ENCODE data around the gene CPM. TPM values are rescaled to one million over a fixed set of nuclear protein-coding genes. Genes with fewer than 3 reads are reported as not detected.

The CPM gene
- total RNA-seq, 1 experiment from 2014 or later, result 0.96 TPM

DNA sequence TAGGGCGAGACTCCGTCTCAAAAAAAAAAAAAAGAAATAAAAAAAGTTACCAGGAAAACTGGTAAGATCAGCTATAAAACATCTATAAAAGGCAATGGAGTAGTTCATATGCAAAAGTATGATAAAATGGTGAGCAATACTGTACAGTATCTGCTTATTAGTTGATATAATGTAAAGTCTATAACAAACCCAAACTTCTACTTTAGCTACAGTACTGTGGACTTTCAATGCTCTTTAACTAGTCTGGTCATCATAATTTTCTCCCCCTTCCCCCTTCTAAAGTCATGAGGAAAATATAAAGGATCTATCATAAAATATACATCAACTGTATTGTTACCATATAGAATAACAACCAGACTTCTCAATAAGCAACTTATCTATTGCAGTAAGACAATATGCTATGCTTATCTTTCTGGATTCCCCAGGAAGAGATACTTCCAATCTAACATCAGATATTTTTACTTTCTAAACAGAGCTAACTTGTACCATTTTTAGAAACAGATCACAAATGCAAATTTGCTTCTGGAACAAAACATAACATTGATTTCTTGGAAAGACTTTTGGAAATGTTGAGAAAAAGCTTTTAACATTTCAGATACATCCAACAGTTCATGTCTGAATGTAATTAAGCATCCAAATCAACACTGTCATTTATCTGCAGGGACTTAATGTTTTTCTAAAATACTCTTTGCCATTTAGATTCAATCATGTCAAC, 81.2 kb downstream of the CPM start:
- no peak for ATAC-seq
- CTCF ChIA-PET, result no interaction called here
- TF ChIP-seq, protein P1, sequence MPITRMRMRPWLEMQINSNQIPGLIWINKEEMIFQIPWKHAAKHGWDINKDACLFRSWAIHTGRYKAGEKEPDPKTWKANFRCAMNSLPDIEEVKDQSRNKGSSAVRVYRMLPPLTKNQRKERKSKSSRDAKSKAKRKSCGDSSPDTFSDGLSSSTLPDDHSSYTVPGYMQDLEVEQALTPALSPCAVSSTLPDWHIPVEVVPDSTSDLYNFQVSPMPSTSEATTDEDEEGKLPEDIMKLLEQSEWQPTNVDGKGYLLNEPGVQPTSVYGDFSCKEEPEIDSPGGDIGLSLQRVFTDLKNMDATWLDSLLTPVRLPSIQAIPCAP (CRISPR knock-in tag; IDR thresholded peaks at IDR 0.05), result no peak
- Mint-ChIP-seq H3K36me3 (no peaks in the 10 kb centered on the region), H3K27me3 (ENCODE audit: low read depth) (no peaks in the 10 kb centered on the region), H3K4me1 (no peaks in the 10 kb centered on the region), H3K9me3 (no peaks in the 10 kb centered on the region), H3K27ac (no peak overlapping the region), H3K4me3 (no peak overlapping the region)
- DNase-seq (ENCODE audit: low spot score), result no peak
- POLR2A ChIA-PET, result no interaction called here

DNA sequence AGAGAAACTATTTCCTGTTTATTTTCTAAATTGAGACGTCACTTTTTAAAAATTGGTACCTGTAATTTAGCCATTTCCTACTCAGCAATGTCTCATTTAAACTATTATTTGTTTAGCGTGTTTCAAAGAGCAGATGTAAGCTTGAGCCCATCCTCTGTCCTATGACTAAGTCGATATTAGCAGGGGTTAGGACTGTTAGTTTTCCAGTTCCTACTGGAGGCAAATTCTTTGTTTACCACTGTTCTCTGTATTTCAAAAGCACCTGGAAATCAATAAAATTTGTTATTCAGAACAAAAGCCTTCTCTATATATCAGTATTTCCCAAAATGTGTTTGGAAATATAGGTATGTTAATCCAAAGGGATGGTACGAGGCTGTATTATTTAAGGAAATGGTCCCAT, 82.6 kb downstream of the CPM start:
- DNase-seq (ENCODE audit: low spot score) (no peak), ATAC-seq (no peak)
- Mint-ChIP-seq H3K27me3 (ENCODE audit: low read depth) (no peaks in the 10 kb centered on the region), H3K4me1 (no peaks in the 10 kb centered on the region), H3K36me3 (no peaks in the 10 kb centered on the region), H3K27ac (no peak overlapping the region), H3K9me3 (no peaks in the 10 kb centered on the region), H3K4me3 (no peak overlapping the region)
- CTCF ChIA-PET, result interaction anchor here (0.7 kb wide), 1 partner anchor 220 kb away, joined by 6 read pairs; no protein-coding TSS in a partner anchor
- POLR2A ChIA-PET, result no interaction called here
- TF ChIP-seq ZNF317 (CRISPR knock-in tag; IDR thresholded peaks at IDR 0.05; ENCODE audit: borderline replicate concordance, low read depth), result no peak
- no peak for TF ChIP-seq MXD4 (CRISPR knock-in tag; IDR thresholded peaks at IDR 0.05; ENCODE audit: borderline replicate concordance)
- TF ChIP-seq, protein P2, sequence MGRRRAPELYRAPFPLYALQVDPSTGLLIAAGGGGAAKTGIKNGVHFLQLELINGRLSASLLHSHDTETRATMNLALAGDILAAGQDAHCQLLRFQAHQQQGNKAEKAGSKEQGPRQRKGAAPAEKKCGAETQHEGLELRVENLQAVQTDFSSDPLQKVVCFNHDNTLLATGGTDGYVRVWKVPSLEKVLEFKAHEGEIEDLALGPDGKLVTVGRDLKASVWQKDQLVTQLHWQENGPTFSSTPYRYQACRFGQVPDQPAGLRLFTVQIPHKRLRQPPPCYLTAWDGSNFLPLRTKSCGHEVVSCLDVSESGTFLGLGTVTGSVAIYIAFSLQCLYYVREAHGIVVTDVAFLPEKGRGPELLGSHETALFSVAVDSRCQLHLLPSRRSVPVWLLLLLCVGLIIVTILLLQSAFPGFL (CRISPR knock-in tag; IDR thresholded peaks at IDR 0.05; ENCODE audit: borderline replicate concordance), result no peak
- TF ChIP-seq, protein P3, sequence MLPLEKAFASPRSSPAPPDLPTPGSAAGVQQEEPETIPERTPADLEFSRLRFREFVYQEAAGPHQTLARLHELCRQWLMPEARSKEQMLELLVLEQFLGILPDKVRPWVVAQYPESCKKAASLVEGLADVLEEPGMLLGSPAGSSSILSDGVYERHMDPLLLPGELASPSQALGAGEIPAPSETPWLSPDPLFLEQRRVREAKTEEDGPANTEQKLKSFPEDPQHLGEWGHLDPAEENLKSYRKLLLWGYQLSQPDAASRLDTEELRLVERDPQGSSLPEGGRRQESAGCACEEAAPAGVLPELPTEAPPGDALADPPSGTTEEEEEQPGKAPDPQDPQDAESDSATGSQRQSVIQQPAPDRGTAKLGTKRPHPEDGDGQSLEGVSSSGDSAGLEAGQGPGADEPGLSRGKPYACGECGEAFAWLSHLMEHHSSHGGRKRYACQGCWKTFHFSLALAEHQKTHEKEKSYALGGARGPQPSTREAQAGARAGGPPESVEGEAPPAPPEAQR (CRISPR knock-in tag; IDR thresholded peaks at IDR 0.05), result no peak
- TF ChIP-seq CBFB (CRISPR knock-in tag; IDR thresholded peaks at IDR 0.05; ENCODE audit: low read depth), result no peak
- TF ChIP-seq, protein P4, sequence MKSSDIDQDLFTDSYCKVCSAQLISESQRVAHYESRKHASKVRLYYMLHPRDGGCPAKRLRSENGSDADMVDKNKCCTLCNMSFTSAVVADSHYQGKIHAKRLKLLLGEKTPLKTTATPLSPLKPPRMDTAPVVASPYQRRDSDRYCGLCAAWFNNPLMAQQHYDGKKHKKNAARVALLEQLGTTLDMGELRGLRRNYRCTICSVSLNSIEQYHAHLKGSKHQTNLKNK (CRISPR knock-in tag; IDR thresholded peaks at IDR 0.05), result no peak
- no peak for TF ChIP-seq ZNF138 (CRISPR knock-in tag; conservative IDR thresholded peaks at IDR 0.05)
- TF ChIP-seq, protein P5, sequence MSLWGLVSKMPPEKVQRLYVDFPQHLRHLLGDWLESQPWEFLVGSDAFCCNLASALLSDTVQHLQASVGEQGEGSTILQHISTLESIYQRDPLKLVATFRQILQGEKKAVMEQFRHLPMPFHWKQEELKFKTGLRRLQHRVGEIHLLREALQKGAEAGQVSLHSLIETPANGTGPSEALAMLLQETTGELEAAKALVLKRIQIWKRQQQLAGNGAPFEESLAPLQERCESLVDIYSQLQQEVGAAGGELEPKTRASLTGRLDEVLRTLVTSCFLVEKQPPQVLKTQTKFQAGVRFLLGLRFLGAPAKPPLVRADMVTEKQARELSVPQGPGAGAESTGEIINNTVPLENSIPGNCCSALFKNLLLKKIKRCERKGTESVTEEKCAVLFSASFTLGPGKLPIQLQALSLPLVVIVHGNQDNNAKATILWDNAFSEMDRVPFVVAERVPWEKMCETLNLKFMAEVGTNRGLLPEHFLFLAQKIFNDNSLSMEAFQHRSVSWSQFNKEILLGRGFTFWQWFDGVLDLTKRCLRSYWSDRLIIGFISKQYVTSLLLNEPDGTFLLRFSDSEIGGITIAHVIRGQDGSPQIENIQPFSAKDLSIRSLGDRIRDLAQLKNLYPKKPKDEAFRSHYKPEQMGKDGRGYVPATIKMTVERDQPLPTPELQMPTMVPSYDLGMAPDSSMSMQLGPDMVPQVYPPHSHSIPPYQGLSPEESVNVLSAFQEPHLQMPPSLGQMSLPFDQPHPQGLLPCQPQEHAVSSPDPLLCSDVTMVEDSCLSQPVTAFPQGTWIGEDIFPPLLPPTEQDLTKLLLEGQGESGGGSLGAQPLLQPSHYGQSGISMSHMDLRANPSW (CRISPR knock-in tag; conservative IDR thresholded peaks at IDR 0.05; ENCODE audit: low read depth), result no peak
- no peak for TF ChIP-seq RORB (CRISPR knock-in tag; IDR thresholded peaks at IDR 0.05)
- no peak for TF ChIP-seq EMX1 (CRISPR knock-in tag; IDR thresholded peaks at IDR 0.05)
- TF ChIP-seq, protein P6, sequence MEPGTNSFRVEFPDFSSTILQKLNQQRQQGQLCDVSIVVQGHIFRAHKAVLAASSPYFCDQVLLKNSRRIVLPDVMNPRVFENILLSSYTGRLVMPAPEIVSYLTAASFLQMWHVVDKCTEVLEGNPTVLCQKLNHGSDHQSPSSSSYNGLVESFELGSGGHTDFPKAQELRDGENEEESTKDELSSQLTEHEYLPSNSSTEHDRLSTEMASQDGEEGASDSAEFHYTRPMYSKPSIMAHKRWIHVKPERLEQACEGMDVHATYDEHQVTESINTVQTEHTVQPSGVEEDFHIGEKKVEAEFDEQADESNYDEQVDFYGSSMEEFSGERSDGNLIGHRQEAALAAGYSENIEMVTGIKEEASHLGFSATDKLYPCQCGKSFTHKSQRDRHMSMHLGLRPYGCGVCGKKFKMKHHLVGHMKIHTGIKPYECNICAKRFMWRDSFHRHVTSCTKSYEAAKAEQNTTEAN (CRISPR knock-in tag; IDR thresholded peaks at IDR 0.05), result no peak
- TF ChIP-seq, protein P7, sequence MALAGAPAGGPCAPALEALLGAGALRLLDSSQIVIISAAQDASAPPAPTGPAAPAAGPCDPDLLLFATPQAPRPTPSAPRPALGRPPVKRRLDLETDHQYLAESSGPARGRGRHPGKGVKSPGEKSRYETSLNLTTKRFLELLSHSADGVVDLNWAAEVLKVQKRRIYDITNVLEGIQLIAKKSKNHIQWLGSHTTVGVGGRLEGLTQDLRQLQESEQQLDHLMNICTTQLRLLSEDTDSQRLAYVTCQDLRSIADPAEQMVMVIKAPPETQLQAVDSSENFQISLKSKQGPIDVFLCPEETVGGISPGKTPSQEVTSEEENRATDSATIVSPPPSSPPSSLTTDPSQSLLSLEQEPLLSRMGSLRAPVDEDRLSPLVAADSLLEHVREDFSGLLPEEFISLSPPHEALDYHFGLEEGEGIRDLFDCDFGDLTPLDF (CRISPR knock-in tag; IDR thresholded peaks at IDR 0.05), result no peak
- TF ChIP-seq KAT7 (CRISPR knock-in tag; IDR thresholded peaks at IDR 0.05; ENCODE audit: borderline replicate concordance), result no peak
- TF ChIP-seq, protein P1 (CRISPR knock-in tag; IDR thresholded peaks at IDR 0.05), result no peak
- TF ChIP-seq SMAD3 (CRISPR knock-in tag; IDR thresholded peaks at IDR 0.05; ENCODE audit: borderline replicate concordance), result no peak
- TF ChIP-seq, protein P8, sequence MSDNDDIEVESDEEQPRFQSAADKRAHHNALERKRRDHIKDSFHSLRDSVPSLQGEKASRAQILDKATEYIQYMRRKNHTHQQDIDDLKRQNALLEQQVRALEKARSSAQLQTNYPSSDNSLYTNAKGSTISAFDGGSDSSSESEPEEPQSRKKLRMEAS (CRISPR knock-in tag; IDR thresholded peaks at IDR 0.05), result no peak
- no peak for TF ChIP-seq ESRRA (CRISPR knock-in tag; IDR thresholded peaks at IDR 0.05; ENCODE audit: borderline replicate concordance)
- no peak for TF ChIP-seq FOXJ3 (CRISPR knock-in tag; IDR thresholded peaks at IDR 0.05; ENCODE audit: borderline replicate concordance)
- no peak for TF ChIP-seq FOXK1 (CRISPR knock-in tag; IDR thresholded peaks at IDR 0.05)
- no peak for TF ChIP-seq OVOL2 (CRISPR knock-in tag; IDR thresholded peaks at IDR 0.05; ENCODE audit: borderline replicate concordance)

Data from WTC11 (cell line).